ENCODE results near the gene IL31RA.
"Not testable (repeated sequence)": the region's sequence is repeated elsewhere in the genome, so short reads cannot be mapped to it uniquely, and the experiment has no call there.

The IL31RA gene

DNA sequence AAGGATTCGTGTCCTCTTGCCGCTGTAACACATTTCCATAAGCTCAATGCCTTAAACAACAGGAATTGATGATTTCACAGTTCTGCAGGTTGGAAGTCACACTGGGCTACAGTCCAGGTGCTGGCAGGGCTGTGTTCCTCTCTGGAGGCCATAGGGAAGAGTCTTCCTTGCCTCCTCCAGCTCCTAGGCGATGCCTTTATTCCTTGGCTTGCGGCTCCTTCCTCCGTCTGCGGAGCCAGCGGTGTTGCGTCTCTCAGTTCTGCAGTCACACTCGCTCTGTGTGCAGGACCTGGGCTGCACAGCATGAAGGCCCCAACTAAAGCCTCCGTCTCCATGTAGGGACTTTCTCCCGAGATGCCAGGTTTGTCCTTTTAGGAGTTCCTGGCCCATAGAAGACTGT lies 73.6 kb downstream of the IL31RA start:
- DNase-seq = no peak

DNA sequence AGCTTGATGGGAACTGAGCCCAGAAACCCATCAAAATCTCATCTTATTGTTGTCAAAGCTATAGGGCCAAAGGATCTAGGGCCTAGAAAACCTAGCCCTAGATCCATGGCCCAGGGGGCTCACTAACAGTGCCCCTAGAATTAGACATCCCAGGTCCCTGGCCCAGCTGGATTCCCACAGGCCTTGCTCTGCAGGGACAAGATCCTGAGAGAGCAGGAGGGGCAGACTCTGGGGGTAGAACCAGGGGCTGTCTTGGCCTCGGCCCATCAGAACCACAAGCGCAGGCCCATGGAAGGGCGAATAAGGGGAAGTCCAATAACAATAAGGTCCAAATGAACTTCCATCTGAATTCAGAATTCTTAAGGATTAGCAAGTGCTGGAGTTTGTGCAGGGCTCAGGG lies 74.0 kb downstream of the IL31RA start:
- no peak for DNase-seq

DNA sequence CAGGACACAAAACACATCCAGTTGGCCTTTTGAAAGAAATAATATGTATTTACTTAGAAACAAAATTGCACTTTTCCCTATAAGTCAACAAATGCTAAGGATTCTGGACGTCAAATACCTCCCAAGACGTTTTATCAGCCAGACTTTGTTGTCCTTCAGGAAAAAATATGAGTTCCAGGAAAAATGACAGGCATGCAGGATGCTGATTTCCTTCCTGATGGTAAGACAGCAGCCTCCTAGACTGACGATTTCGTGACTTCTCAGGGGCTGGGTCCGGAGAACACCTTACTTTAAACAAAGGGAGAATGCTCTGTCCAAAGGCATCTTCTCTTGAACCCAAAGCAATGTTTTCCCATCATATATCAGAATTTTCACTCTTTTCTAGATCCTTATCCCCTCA lies 74.6 kb downstream of the IL31RA start:
- DNase-seq = no peak

DNA sequence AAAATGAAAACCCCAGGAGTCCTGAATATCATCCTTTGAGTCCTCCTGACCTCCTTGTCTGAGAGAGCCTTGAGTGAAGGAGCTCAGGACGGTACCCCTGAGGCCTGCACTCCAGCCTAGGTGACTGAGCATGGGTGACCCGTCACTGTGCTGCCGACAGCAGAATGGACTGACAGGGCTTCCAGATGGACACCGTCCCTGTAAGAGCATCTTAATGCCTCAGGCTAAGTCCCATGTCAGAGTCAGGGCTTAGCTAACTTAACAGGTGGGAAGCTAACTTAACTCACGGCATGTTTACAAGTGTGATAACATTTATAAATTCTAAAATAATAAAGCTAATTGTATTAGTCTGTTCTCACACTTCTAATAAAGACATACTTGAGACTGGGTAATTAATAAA lies 75.3 kb downstream of the IL31RA start:
- no peak for DNase-seq

DNA sequence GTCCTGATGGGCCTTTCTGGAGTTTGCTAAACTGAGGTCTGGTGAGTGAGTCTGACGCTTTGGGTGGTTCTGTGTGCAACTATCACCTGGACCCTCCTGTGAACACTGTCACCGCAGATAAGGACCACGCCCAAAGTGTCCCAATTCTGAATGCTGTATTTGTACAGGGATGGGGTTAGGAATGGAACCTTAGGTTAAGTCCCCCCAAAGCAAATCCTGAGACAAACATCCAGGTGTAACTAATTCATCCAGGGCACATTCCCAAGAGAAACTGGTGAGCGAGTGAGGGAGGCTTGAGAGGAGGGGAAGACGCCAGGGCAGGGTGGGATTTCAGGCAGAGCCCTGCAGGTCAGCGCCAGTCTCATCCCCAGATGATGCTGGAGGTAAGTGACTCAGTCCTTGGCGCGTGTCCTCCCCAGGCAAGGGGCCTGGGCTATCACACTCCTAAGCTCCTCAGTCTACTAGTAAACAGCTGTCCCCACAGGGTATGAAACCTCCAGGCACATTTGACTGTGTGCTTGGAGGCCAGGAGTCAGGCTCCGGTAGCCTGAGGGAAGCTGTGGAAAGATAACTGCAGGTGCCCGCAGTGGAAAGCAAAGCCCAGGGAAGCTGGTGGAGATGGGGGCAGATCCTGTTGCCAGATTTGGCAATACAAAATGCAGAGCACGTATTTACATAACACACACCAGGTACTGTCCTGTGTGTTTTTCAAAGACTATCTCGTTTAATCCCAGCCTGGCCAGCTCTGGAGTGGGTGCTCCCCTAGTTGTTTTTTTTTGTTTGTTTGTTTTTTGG lies 76.9 kb downstream of the IL31RA start:
- no peak for DNase-seq

DNA sequence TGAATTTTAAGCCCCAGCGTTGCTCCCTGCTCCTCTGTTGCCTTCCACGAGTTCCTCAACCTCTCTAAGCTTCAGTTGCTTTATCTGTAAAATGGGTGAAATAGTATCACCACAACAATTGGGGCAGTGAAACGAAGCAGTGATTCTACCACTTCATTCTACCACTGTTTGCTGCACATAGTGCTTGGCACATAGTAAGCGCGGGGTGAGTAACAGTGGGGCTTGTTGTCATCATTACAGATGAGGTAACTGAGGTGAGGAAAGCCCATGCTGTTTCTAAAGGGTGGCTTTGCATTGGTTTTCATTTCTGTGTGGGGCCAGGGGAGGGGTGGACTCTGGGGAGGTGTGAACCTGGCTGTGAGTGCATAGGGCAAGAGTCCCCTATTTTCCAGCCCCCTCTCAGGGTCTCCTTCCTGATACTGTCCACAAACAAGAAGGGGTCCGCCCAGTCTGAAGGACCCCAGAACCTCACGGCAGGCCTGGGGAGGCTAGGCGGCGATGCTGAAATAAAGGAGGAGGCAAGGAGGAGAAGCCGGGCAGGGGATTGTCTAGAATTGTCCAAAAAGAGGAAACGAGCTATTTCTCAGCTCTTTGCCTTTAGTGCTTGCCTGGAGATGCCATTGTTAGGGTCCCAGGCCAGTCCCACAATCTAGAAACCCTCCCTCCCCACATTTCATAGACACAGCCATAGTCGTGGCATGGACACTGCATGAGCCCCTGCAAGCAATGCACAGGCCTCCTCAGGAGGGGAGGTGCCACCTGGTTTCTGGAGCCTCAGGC lies 78.1 kb downstream of the IL31RA start:
- no peak for DNase-seq

DNA sequence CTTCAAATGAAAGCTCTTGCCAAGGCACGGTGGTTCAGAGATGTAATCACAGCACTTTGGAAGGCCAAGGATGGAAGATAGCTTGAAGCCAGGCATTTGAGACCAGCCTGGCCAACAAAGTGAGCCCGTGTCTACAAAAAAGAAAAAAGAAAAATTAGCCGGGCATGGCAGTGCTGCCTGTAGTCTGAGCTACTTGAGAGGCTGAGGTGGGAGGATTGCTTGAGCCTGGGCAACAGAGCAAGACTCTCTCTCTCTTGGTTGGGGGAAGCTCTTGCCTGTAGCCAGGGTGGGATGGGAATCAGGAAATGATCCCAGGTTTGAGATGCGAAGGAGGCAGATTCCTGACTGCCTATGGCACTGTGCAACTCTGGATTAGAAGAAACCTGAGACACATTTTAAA lies 81.5 kb downstream of the IL31RA start:
- no peak for DNase-seq

DNA sequence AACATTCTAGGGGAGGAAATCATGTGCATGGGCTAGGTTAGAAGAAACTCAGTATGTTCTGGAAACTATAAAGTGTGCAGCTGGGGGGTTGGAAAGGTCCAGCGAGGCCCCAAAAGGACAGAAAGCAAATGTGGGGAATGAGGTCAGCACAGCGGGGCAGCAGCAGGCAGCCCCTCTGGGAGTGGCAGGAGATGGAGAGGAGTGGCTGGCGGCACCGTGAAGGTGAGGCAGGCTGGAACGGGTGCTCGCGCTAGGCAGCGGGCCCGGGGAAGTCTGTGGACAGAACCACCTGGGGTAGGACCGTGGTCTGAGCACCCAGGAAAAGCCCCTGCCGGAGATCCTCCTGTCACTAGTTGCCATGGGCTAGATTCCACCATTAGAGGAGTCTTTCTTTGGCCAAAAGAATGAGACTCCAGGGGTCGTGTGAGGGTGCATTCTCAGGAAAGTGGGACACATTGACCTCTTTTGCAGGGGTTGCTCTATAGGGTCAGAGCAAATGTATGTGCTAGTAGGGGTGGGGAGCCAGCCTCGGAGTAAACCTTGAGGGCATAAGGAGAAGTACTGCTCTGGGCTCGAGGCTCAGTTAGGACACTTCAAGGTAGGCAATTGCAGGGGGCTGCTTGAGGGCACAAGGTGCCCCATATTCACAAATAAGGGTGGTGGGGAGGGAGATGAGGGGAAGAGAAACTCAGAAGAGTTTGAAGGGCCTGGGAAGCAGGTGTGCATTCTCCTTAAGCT lies 82.4 kb downstream of the IL31RA start:
- no peak for DNase-seq

DNA sequence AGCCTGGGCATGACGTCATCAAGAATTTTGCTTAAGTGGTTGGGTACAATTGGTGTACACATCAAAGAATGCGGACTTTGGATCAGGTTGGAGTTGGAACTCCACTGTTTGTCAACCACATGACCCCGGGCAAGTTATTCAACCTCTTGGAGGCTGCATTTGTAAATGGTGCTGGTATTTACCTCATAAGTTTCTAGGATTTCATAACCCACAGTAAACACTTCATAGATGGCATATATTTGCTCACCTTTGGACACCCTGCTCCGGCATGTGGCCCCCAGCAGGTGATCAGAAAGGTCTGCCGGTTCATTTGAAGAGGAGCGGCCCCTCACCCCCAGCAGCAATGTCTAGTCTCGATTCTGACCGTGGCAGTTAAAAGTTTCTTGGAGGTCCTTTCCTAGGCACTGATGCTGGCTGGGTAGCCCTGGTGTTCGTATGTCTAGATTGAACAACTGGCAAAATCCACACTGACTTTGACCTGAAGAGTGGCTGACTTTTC lies 83.0 kb downstream of the IL31RA start:
- no peak for DNase-seq

DNA sequence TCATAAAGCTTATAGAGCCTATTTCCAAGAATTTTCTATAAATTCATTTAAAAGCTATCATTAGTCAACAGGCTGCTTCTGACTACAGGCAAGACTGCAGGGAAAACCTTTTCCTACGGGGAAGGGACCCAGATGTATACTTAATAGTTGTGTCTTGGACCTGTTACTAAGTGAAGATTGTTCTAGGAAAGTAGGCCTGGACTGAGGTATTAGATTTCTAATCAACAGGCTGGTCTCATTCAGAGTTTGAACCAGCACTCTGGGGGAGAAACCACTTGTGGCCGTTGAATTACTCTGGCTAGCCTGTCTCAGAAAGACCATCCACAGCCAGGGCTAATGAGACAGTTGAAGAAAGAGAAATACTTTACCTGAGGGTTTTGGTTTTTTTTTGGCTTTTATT lies 83.6 kb downstream of the IL31RA start:
- no peak for DNase-seq

DNA sequence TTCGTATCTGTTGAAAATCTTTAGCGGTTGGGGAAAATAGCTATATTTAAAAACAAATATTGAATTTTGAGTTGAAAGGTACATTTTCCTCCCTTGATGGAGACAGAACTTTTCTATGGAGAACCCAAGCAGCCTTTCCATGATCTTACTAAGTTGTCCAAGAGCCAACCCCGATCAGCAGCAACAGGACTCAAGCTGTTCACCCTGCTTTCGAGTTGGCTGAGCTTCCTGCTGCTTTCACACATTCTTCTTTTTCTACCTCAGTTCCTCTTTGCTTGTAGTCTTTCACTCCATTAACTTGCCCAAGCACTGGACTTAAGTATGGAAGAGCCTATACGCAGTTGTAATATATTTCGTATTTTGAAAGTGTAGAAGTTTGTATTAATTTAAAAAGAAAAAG lies 84.2 kb downstream of the IL31RA start:
- no peak for DNase-seq

DNA sequence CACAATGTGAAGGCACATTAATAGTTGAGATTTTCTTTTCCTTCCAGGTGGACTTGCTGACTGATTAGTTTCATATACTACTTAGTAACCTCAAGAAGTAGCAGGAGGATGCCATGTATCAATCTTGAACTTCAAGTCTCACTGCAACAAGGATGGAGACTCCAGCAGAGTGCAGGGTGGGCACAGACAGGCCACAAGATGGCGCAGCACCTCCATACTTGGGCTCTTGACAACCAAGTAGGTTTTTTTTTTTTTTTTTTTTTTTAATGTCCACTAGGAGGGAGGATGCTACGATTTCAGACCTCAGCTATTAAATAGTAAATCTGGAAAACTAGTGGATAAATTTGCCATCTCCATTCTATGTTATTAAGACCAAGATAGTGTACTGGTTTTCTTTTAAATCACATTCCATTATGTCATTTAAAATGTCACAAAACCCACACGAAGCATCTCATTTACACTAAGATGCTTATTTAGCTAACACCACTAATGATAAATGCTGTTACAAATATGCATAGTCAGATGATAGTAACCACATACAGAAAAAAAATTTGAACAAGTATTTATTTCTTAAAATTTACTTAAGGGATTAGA lies 85.0 kb downstream of the IL31RA start:
- DNase-seq = peak in 52 of 58 donors; percentile 15 to 83 (median 48)

DNA sequence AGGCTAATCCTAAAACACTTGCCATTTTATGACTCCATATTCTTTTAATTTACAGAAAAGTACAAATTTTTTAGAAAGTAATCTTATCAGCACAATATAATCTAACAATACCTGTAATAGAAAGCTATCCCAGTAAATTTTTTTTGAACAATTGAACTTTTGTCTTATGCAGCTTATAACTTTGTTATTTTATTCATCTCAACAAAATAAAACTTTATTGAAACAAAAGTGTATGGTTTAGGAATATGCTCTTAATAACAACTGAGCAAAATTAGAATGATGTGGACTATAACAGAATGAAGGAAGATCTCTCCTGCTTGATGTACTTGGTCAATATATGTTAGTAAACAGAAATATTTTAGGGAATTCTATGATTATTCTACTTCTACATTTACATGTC lies 86.4 kb downstream of the IL31RA start:
- not testable (repeated sequence) for DNase-seq

DNA sequence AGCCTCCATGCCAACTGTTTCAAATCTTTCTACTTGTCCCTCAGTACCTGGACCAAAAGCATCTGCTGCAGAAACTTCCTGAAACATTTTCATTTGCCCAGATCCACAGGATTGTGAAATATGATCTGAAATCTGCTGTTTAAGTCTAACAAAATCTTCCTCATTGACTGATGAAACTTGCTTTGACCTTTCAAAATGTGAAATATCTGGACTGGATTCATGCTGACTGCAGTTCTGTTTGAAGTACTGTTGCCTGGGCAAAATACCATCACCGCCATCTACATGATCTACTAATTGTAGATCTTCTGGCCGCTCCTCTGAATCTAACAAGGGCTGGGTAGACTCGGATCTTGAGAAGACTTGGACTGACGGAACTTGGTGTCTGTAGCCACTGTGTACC lies 90.0 kb downstream of the IL31RA start:
- DNase-seq = not testable (repeated sequence)

DNA sequence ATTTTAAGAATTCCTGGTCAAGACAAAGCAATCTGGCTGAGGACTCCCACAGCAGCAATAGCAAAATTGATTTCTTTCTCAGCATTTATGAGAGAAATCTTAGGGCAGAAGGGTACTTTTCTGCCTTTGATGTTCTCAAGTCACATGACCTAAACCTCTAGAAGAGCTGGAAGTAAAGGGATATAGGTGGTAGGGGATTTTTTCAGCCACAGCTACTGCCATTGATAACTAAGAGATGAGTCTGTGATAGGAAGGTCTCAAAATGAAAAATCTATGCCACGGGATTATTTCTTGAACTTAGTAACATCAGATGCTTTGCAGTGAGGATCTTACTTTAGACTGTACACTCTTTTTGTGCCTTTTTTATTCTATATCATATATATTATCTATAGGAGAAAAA lies 108.1 kb downstream of the IL31RA start:
- no peak for DNase-seq

DNA sequence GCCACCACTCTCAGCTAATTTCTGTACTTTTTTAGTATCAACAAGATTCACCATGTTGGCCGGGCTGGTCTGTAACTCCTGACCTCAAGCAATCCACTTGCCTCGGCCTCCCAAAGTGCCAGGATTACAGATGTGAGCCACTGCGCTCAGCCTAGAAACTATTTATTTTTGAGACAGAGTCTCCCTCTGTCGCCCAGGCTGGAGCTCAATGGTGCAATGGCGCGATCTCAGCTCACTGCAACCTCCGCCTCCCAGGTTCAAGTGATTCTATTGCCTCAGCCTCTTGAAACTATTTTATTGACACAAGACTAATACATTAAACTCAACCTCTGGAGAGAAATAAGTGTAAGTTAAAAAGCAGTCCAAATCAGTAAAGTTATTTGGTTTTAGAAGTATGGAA lies 109.6 kb downstream of the IL31RA start:
- DNase-seq = no peak

DNA sequence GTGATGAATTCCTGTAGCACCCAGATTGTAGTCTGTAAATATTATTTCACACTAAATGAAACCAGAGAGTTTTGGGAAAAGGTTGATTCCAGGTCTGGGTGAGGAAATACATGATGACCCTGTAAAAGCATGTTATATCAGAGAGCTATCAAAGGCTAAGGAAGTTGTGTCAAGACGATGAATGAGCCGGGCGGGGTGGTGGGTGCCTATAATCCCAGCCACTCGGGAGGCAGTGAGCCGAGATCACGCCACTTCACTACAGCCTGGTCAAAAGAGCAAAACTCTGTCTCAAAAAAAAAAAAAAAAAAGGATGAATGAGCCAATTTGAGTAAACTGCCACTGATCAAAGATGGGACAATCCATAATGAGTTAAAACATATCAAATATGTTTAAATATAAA lies 114.4 kb downstream of the IL31RA start:
- DNase-seq = no peak

DNA sequence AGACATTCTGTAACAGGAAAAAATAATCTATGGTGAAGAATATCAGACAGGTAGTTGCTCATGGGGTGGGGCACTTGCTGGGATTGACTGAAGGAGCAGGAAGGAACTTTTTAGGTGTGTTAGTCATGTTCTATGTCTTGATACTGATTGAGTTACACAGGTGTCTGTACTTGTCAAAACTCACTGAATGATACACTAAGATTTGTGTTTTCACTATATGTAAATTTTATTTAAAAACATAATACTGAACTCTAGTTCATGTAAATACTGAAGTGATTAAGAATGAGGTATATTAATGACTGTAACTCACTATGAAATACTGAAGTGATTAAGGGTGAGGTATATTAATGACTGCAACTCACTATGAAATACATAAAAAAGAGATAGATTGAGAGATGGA lies 115.1 kb downstream of the IL31RA start:
- no peak for DNase-seq

DNA sequence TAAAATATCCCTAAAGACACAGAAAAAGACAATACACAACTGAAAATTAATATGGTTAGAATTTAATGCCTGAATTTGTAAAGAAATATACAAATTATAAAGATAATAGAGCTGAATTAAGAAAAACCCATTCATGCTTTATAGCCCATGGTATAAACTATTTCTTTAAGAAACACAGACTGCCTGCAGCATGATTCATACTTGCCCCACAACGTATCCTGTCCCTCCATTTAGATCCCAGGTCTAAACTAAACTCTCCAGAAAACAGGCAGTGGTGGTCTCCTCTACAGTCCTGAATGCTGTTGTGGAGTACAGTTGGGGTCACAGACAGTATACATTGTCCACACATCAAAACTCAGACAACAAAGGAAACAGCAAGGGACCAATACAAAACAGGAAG lies 118.8 kb downstream of the IL31RA start:
- DNase-seq = no peak
